ENCODE measurements around the gene SND1.

GRCh38 chr7:127872122-127872521, 220.1 kb downstream of the SND1 start:
- no peak for TF ChIP-seq ZNF565 (CRISPR knock-in tag; conservative IDR thresholded peaks at IDR 0.05; ENCODE audit: low read depth)
- TF ChIP-seq GLIS3 (CRISPR knock-in tag; IDR thresholded peaks at IDR 0.05), result no peak
- TF ChIP-seq ZNF8 (CRISPR knock-in tag; IDR thresholded peaks at IDR 0.05), result no peak
- no peak for TF ChIP-seq ISL1 (CRISPR knock-in tag; IDR thresholded peaks at IDR 0.05)
- no peak for TF ChIP-seq ZFP3 (CRISPR knock-in tag; IDR thresholded peaks at IDR 0.05)
- no peak for TF ChIP-seq CSRNP3 (CRISPR knock-in tag; IDR thresholded peaks at IDR 0.05)
- no peak for TF ChIP-seq BACH2 (CRISPR knock-in tag; IDR thresholded peaks at IDR 0.05; ENCODE audit: borderline replicate concordance)
- TF ChIP-seq ARNTL (CRISPR knock-in tag; IDR thresholded peaks at IDR 0.05; ENCODE audit: borderline replicate concordance, low read depth), result no peak
- no peak for TF ChIP-seq PATZ1 (CRISPR knock-in tag; IDR thresholded peaks at IDR 0.05; ENCODE audit: borderline replicate concordance)
- no peak for TF ChIP-seq RARB (CRISPR knock-in tag; IDR thresholded peaks at IDR 0.05)
